HG02678 (cell line): ENCODE measurements around the gene ABCB9.
"Not testable (repeated sequence)": the region's sequence is repeated elsewhere in the genome, so short reads cannot be mapped to it uniquely, and the experiment has no call there.

Experiments
- ATAC-seq: cut with Tn5 transposase; IDR thresholded peaks from one replicate; pipeline ENCODE4 v1.9.1; 2021; ENCODE audit warnings: mild to moderate bottlenecking, moderate library complexity; ENCODE audit not compliant: unreplicated experiment

The ABCB9 gene

GRCh38 chr12:122944605-122945592 is 21.4 kb downstream of the ABCB9 start:
- no peak for ATAC-seq

DNA sequence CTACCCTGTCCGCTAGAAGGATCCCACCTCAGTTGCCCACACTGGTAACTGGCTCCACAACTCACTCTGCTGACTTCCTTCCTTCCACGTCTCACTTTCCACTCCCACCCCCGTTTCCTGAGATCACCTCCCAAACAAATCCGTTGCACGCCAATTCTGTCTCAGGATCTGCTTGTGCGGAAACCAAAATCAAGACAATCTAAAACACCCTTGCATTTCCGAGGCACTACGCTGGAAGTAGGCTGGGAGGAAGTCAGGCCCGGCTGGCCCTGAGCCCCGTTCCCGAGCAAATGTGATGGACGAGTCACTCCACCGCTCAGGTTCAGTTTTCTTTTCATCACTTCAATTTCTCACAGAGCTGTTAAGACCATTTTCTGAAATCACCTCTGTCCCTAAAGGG is 23.1 kb downstream of the ABCB9 start:
- no peak for ATAC-seq

GRCh38 chr12:122942637-122943036 is 23.6 kb downstream of the ABCB9 start:
- ATAC-seq: no peak

DNA sequence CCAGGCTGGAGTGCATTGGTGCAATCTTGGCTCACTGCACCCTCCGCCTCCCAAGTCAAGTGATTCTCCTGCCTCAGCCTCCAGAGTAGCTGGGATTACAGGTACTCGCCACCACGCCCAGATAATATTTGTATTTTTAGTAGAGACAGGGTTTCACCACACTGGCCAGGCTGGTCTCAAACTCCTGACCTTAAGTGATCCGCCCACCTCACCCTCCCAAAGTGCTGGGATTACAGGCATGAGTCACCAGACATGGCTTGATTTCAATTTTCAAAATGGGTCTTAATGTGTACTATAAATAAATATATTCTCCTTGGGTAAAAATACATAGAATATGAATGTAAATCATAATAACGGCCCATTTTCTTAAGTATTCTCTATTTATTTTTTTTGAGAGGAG is 24.9 kb downstream of the ABCB9 start:
- not testable (repeated sequence) for ATAC-seq

DNA sequence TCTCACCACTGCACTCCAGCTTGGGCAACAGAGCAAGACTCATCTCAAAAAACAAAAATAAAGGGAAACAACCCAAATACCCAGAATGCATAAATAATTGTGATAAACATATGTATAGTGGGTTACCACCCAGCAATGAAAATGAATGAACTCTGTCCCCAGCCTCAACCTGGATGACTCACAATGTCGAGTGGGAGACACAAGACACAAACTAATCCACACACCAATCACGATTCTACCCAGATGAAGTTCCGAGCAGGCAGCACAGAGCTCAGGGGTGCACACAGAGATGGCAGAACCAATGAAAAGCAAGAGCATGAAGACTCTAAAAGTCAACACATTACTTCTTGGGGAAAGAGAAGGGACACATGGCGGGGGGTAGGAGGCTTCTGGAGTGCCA is 27.1 kb downstream of the ABCB9 start:
- ATAC-seq: no peak

DNA sequence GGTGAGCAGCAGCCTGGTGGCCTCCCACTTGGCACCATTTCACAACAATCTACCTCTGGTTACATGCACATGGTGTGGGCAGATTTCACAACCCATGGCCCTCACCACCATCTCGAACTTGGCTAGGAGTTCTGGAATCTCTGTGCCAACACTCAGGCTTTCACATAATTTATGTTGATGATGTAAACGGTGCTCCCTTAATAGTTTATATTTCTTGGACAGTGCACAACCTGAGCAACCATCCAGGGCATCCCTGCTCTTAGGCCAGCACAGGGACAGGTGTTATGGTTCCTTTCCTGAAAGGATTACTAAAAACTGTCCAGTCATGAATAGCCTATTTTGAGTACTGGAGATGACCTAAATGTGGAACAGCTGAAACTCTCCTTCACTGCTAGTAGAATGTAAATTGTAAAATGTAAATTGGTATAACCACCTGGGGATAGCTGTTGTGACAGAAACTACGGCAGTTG is 28.6 kb downstream of the ABCB9 start:
- no peak for ATAC-seq

- no peak for ATAC-seq
These were observed 30.9 kb downstream of the ABCB9 start for GRCh38 chr12:122935318-122935717.

DNA sequence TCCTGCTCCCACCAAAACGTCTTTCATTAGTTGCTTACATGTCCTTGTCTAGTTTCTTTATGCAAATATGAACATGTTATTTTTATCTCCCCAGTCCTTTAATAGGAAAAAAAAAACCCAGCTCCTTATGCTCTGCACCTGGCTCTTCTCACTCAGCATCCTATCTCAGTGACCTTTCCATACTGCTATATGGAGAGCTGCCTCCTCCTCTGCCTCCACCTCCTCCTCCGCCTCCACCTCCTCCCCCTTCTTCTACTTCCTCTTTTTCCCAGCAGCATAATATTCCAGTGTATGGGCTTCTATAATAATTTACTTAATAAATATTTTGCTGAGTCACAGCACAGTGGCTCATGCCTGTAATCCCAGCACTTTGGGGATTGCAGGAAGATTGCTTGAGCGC is 31.5 kb downstream of the ABCB9 start:
- no peak for ATAC-seq

- ATAC-seq: no peak
These were observed 34.1 kb downstream of the ABCB9 start for GRCh38 chr12:122932207-122932606.

- ATAC-seq: no peak
These were observed 36.5 kb downstream of the ABCB9 start for GRCh38 chr12:122929812-122930211.

DNA sequence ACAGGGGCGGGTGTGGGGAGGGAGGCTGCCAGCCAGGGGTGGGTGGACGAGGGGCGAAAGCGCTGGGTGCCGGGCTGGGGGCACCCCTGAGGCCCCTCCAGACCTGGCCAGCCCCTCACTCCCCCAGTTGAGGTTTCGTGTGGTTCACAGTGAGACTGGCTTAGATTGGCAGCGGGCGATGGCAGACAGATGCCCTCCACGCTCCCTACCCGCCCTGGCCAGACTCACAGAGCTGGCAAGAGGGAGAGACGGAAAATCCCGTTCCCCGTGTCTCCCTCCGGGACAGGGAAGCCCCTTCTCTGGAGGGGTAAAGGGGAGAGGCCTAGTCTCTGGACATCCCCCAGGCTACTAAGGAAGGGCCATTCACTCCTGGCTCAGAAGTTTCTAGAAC is 37.1 kb downstream of the ABCB9 start:
- no peak for ATAC-seq

GRCh38 chr12:122928404-122929147 is 37.7 kb downstream of the ABCB9 start:
- no peak for ATAC-seq

- no peak for ATAC-seq
These were observed 38.4 kb downstream of the ABCB9 start for GRCh38 chr12:122927756-122928403.

- no peak for ATAC-seq
These were observed 44.3 kb downstream of the ABCB9 start for GRCh38 chr12:122921917-122922316.

- no peak for ATAC-seq
These were observed 45.6 kb downstream of the ABCB9 start for GRCh38 chr12:122920687-122921086.

- no peak for ATAC-seq
These were observed 47.4 kb downstream of the ABCB9 start for GRCh38 chr12:122918827-122919226.

DNA sequence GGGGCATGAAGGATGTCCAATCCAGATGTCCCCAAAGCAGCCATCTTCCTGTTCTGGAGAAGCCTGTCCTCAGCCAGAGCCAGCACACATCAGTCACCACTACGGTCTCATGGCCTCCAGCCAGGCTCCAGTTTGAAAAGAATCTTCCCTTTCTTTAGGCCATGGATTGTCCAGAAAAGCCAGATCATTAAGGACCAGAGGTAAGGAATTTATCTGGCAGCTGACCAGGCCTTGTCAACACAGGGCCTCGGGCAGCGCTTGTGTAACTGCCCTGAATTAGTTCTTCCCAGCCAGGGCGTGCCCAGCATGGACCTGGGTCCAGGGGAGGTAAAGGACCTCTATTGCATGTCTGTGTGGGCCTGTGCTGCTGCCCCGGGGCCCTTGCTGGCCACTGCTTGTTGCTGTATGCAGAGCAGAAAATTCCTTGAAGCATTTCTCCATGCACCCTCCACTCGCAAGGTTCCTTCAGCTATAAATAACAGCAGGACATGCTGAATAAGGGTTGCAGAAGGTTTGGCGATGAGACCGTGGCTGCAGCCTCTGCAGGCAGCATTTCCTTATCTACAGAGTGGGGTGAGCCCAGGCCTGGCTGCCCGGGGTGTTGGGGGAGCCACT is 48.6 kb downstream of the ABCB9 start:
- ATAC-seq: no peak

DNA sequence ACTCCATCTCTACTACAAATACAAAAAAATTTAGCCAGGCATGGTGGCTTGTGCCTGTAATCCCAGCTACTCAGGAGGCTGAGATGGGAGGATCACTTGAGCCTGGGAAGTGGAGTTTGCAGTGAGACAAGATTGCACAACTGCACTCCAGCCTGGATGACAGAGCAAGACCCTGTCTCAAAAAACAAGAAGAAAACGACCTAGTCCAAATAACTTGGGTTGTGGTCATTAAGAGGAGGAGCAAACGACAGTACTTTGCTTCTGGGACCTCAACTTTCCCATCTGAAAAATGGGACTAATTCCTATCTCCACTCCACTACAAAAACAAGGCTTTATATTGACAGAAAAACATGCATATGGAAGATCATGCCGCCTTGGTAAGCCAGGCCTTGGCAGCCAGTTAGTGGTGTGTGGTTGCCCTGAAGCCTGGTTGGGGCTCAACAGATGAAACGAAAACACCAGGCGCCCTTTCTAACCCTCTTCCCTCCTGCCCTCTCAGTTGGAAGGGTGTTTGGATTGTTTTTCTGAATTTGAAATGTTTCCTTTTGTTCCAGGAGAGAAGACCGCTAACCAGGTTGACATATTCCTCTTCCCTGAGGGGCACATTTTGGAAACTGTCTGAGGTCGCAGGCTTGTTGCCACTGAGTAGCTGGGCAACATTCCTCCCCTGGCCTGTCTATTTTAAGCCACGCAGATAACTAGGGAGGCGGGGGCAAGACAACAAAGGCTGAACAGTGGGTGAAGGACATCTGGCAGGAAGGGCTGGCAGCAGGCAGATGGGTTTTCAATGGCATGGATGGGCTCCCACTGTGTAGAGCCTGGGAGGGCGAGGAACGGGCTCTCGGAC is 56.6 kb downstream of the ABCB9 start:
- ATAC-seq: no peak

GRCh38 chr12:122908915-122909314 is 57.3 kb downstream of the ABCB9 start:
- ATAC-seq: no peak

- ATAC-seq: not testable (repeated sequence)
These were observed 61.0 kb downstream of the ABCB9 start for GRCh38 chr12:122905258-122905657.
